GM18517 (cell line): ENCODE measurements around the gene DCUN1D1.

Experiments used
- ATAC-seq: cut with Tn5 transposase; IDR thresholded peaks from one replicate; pipeline ENCODE4 v1.9.1; 2021; ENCODE audit warnings: mild to moderate bottlenecking, moderate library complexity; ENCODE audit not compliant: unreplicated experiment

DCUN1D1 gene

DNA sequence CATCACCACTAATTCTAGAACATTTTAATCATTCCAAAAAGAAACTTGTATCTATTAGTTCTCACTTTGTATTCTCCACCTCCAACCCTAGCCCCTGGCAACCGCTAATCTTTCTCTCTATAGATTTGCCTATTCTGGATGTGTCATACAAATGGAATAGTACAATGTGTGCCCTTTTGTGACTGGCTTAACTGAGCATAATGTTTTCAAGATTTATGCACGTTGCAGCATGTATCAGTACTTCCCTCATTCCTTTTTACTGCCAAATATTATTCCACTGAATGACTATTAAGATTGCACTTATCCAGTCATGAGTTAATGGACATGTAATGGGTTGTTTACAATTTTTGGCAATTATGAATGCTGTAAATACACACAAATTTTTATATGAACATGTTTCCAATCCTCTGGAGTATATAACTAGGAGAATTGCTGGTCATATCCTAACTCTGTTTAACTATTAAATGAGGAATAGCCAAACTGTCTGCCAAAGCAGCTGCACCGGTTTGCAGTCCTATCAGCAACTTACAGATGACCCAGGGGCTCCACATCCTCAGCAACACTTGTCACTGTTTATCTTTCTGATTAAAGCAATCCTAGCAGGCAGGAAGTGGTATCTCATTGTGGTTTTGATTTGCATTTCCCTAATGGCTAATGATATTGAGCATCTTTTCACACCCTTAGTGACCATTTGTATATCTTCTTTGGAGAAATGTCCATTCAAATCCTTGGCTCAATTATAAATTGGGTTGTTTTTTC, 42.9 kb downstream of the DCUN1D1 start:
- peak; percentile 85 for ATAC-seq

DNA sequence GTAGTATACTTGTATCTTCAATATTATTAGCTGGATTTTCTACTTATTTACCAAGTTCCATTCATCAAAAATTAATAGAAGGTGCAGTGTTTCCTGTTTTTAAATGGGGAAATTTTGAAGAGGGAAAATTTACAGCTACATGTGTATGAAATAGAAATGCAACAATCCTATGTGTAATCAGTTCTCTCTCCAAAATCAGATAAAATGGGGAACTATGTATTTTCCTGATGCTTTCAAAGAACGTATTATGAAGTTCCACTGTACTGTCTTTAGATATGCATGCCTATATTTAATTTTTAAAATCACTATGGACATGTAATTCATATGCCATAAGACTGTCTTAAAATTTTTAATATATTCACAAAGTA, 43.4 kb downstream of the DCUN1D1 start:
- ATAC-seq = no peak

DNA sequence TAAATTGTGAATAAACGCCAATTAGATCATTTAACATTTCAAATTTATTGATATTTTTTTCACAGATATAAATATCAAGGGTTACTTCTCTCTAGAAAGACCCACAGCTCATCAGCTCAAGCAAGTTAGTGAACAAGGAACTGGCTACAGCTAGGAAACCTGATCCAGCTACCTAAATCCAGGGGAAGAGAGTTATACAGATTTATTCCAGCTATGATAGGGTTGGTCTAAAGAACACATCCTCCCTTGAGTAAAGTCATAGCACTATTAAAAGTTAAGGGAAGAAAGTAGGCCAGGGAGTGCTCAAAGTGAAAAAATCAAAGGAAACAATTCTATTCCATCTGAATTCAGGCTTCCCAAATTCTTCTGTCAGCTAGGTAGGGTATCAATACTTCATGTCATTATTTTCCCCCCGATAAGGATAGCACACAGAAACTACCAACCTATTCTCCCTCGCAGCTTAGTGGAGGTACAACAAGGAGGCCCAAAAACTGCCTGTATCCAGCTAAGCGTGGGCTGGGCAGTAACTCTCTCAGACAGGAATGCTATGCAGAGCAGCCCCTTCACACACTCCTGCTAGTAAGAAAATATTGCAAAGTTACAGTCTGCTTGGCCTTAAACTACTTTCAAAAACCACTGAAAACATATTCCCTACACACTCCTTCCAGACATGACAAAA, 44.0 kb downstream of the DCUN1D1 start:
- ATAC-seq = no peak

DNA sequence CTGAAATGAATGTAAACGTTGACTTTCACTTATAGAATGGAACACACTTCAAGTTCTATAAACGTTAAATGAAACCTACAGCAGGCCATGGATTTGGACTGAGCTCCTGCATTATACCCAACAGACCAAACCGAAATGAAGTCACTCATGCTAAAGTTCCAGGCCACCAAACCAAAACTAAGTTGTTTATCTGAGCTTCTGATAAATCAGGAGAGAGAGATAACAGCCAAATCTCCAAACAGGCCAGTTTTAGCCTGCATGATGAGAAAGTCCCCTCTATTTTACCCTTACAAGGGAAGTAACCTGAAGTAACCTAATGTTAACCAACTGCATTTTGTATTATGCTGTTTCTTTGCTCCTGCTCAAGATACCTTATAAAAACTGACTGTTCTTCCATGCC, 44.5 kb downstream of the DCUN1D1 start:
- ATAC-seq = no peak

DNA sequence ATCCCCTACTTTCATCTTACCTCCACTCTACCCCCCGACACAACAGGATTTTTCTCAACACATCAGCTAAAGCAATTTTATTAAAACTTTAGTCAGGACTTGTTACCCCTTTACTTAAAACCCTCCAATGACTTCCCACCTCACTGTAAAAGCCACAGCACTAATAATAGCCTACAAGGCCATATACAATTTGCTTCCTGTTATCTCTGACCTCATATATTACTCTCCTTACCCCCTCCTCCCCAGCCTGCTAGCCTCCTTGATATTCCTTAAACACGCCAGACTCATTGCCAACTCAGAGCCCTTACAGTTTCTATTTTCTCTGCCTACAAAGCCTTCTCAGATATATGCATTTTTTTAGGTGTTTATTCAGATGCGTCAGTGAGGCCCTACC, 54.4 kb downstream of the DCUN1D1 start:
- no peak for ATAC-seq

DNA sequence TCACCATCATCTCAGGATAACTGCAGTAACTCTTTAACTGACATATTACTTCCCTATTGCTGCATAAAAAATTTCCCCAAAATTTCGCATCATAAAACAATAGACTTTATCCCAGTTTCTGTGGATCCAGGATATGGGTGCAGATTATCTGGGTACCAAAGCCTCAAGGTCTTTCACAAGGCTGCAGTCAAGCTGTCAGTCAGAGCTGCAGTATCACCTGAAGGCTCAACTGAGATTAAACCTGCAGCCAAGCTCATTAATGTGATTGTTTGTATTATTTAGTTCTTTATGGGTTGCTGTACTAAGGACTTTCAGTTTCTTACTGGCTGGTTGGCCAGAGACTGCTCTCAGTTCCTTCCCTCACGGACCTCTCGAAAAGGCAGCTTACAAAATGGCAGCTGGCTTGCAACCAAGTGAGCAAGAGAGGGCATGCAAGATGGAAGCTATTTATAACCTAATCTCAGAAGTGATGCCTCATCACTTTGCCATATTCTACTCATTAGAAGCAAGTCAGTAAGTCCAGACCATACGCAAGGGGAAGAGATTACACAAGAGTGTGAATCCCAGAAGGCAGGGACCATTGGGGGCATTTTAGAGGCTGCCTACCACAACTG, 54.9 kb downstream of the DCUN1D1 start:
- peak; percentile 93 for ATAC-seq

DNA sequence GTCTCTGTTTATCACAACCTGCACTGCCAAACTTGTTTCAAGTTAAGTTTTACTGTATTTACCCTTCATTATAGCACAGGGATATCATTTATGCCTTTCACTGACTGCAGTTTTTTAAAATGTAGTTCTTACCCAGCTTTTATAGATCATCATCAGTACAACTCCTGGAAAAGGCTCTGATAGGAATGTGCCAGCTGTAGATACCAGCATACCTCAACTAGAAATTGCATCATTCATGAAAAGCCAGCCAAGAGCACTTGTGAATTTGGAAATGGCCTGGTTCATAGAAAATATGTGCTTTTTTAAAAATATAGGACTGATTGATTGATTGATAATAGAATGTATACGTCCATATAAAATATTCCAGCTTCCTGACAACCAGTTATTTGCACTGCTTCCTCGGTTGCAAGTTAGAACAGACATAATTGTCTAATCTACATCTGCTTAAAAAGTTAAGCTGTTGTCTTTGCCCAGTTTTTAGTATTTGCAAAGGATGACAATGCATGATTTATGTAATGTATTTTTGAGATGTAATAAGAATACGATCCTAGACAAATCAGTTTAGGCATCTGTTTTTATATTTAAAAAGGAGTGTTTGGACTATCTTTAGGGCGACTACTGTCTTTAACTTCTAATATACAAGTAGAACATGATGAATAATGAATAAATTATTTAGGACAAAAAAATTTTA, 58.5 kb downstream of the DCUN1D1 start:
- no peak for ATAC-seq

DNA sequence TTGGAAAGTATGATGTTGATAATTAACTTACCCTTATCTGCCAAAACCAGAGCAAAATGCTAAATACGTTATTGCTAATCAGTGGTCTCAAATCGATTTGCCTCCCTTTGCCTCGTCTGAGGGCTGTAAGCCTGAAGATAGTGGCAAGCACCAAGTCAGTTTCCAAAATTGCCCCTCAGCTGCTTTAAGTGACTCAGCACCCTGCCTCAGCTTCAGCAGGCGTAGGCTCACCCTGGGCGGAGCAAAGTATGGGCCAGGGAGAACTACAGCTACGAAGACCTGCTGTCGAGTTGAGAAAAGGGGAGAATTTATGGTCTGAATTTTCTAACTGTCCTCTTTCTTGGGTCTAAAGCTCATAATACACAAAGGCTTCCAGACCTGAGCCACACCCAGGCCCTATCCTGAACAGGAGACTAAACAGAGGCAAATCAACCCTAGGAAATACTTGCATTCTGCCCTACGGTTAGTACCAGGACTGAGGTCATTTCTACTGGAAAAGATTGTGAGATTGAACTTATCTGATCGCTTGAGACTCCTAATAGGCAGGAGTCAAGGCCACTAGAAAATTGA, 59.7 kb downstream of the DCUN1D1 start:
- ATAC-seq = no peak

DNA sequence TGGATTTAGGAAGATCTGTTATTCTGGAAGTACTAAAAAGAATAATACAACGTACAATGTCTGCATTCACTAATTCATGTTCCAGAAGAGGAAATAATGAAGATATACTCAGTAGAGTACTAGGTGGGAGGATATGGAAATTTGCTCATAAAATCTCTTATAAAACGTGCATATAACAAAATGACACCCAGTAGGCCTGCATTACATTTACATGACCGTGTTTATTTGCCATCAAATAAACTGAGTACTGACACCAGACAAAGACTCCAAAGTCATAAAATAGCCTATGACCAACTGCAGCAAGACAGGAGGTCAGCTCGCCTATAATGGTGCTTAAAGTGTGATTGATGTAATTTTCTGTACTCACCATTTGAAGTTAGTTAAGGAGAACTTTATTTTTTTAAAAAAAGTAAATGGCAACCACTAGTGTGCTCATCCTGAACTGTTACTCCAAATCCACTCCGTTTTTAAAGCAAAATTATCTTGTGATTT, 60.4 kb downstream of the DCUN1D1 start:
- ATAC-seq = no peak

DNA sequence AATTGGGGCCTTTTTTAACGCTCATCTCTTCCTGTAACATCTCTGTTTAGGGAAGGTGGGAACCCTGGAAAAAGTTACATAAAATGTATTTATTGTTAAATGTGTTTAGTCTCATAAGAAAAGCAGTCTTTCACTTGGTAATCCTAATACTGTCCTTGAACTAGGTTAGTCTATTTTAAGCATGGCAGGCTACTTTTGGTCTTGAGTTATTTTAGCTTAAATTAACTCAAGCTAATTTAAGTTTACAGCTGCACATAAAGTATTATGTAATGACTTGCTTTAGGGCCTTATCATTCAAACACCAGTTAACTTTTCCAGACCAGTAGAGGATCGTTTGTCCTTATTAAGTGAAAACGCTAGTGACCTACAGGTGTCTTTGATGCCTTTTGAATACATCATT, 63.2 kb downstream of the DCUN1D1 start:
- ATAC-seq = no peak

DNA sequence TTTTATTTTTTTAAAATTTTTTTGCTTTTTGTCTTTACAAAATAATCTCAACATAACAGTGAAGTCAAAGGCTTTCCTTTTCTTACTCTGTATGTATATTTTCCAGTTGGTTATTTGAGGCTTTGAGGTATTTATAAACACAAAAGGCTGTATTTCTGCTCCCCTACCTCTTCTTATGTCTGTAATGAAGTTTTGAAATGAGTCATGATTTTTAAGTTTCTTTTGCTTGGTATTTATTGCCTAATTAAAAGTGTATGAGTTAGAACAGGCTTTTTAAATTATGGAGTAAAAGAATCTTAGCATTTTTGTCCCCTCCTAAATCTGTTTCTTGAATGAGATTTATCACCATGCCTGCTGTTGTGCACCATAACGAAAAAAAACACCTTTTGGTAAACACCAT, 66.0 kb downstream of the DCUN1D1 start:
- peak; percentile 45 for ATAC-seq

DNA sequence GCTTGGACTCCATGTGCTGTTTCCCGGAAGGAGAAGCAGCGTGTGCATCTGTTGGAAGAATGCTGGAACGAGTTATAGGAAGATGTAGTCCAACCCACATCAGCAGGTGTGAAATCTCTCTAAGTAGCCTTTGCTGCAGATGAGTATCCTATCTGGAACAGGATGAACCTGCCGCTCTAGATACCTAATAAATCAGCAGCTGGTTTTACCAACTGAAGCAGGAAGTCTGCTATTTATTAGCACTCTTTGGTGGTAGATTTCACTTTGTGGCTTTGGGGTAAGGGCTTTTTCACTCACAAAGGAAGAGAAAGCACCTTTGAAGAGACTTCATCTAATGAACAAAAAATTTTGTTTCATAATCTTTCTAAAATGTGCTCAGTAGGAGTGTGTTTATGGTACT, 66.4 kb downstream of the DCUN1D1 start:
- ATAC-seq = peak; percentile 85

DNA sequence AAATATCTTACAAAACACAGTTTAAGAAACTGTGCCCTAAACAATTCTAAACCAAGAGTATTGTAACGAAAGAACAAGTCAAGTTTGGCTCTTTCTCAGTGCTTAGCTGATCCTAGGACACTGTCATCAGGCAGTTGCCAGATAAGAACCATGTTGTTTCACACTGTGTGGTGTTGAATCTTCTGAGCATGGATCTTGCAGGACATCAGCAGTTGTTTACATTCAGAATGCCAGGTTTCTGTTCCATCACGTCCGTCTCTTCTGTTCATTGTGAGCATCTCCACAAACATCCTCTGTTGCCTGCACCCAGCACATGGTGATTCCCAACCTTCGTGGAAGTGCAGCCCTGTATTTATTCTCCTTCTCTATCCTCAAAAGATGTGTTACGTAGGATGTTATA, 67.9 kb downstream of the DCUN1D1 start:
- no peak for ATAC-seq

DNA sequence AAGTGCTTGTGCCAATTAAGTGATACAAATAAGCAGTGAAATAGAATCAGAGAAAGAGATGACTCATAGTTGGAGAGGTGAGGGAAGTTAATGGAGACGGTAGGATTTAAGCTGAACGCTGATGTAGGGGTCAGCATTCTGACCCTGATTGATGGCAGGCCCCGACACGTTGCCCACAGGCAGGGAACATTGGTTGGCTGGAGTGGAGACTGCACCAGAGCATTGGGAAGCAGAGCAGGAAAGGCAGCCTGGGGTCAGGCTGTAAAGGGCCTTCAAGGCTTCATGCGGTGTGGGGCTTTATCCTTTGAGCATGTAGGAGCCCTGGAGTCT, 68.6 kb downstream of the DCUN1D1 start:
- ATAC-seq = no peak

DNA sequence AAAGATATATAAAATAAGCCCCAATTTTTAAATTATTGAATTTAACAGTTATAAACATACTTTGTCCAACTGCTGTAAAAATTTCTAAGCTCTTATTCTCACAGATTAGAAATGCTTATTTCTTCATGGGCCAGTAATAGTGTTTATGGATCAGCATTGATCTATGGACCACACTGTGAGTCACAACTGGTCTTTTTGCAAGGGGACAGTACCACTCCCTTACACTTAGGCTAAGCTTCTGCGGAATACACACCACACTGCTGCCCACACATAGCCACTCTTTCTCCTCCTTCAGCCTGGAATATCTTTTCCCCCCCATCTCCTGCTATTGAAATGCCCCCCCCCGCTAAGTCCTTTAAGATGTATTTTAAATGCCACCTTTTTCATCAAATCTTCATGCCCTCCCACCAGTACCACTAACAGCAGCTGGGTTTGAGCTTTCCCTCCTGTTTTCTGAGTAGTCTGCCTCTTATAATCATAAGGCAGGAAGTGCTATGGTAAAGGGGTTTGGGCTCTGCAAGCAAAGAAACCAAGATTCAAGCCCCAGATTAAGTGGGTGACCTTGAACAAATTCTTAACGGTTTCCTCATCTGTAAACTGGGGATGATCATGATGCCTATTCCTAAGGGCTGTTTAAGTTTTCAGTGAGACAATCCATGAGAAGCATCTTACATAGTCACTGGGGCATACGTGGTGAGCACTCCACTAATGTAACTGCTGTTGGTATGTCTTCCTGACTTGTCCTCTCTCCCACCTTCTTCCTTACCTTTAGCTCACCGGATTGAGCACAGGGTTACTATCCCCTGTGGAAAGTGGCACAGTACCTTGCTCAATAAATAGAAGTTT, 69.2 kb downstream of the DCUN1D1 start:
- no peak for ATAC-seq

DNA sequence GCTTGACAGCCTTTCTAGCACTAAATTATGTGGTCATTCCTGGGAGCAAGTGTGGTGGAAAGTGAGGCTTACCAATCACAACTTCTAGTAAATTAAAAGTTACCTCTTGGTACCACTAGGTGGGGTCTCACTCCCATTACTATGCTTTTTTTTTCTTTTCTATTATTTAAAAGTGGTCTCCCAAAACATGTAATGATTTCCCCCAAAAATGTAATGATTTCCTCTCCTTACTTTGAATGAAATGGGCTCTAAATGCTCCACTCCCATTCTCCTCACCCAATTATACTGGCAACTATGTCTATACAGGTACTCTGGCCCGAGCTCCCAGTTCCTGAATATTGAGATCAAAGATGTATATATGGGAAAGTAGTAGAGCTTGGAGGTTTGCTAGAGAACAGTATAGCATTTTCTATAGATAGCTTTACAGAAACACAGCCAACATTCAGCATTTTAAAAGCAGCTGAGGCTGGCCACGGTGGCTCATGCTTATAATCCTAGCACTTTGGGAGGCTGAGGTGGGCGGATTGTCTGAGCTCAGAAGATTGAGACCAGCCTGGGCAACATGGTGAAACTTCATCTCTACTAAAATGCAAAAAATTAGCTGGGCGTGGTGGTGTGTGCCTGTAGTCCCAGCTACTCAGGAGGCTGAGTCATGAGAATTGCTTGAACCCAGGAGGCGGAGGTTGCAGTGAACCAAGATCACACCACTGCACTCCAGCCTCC, 70.9 kb downstream of the DCUN1D1 start:
- ATAC-seq = no peak

DNA sequence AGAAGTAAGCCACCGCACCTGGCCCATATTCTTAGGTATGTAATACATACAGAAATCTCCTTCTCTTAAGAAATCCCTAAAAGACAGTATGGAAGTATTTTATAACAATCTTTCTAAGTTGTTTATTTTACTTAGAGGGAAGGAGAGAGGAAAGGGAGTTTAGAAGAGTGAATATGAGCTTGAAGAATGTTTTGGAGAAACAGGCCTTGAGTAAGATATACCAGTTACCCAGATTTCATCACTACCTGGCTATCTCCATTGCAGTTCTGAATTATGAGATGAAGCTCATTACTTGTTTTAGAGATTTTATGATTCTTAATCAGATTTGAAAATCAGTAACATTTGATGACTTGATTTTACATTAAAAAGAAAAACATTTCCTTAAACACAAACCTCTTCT, 71.9 kb downstream of the DCUN1D1 start:
- no peak for ATAC-seq

DNA sequence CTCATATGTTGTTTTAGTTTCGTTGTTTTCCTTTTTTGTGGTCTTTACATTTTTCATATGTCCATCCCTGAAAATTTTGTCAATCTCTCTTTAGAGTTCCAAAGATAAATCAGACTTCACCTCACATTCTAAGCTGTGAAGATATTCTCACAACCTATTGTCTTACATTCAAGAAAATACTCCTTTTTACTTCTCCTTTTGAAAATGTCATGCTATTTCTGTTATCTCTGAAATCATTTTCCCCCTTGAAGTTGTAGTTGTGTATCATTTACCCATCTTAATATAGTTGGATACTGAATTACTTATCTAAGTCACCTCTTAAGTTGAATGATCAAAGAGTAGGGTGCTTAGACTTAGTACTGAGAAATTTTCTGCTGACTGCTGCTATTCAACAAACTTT, 74.3 kb downstream of the DCUN1D1 start:
- no peak for ATAC-seq

DNA sequence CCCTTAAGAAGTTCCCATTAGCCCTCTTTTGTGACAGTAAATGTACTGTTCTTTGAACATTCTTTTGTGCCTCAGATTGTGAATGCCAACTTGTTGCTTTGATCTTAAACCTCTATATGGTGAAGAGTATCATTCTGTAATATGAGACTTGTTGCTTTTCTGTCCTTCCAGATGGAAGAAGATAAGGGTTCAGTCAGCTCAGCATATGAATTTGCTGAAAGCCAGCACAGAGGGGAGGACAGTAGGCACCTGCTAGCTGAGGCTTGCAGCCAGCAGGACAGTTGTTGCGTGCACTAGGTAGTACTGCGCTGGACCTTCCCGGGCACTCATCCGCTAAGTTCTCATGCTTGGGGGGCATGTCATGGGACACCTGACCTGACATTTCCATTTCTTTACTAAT, 74.7 kb downstream of the DCUN1D1 start:
- no peak for ATAC-seq

DNA sequence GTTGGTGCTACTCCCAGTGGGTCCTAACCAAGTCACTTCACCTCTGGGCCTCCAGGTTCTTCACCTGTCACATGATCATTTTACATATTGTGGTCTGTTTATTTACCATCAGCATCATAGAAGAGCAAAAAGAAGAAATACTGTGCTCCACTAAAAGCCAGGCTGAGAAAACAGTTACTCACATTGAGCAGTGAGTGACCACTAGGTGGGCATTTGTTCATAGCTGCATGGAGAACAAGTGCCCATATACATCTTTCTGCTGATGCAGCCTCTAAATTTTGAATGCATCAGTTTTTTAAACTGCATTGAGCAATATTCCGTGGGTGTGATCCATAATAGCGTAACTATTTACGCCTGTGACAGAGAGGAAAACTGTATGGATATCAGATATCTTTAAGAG, 76.2 kb downstream of the DCUN1D1 start:
- ATAC-seq = no peak
